Stomach (tissue), 9 donors: ENCODE data around the gene DYNC1I1. TPM values are rescaled to one million over a fixed set of nuclear protein-coding genes. Genes with fewer than 3 reads are reported as not detected.

Experiments
- DNase-seq, 2 donors: peaks; one replicate each; pipeline versions ENCODE4 v3.0.0 to v3.0.0-alpha.2; 2013 to 2019
- H3K27ac ChIP-seq, 5 donors: fragments of 200-600 bp in 4 of 5; sonication (generic) in 4 of 5; one replicate each; pipeline ENCODE4 v1.5.1; 2013 to 2019; ENCODE audit warnings: mild to moderate bottlenecking in 1 of 5, moderate library complexity in 1 of 5
- H3K27me3 ChIP-seq, 3 donors: fragments of 200-600 bp; sonication (generic); one replicate each; pipeline ENCODE4 v1.5.1; 2017 to 2019; ENCODE audit warnings: mixed run types in 1 of 3
- H3K36me3 ChIP-seq, 4 donors: fragments of 200-600 bp; sonication (generic); 1 replicate in 3 of 4; 2 replicates in 1 of 4; pipeline ENCODE4 v1.5.1; 2016 to 2019
- H3K4me1 ChIP-seq, 4 donors: fragments of 200-600 bp; sonication (generic); one replicate each; pipeline ENCODE4 v1.5.1; 2016 to 2019
- H3K4me3 ChIP-seq, 4 donors: fragments of 200-600 bp; sonication (generic) in 3 of 4; one replicate each; pipeline ENCODE4 v1.5.1; 2016 to 2019; ENCODE audit warnings: mild to moderate bottlenecking in 1 of 4
- H3K9me3 ChIP-seq, 4 donors: fragments of 200-600 bp; sonication (generic); one replicate each; pipeline ENCODE4 v1.5.1; 2016 to 2019
- CTCF ChIP-seq, 7 experiments: fragments of 450-650 bp in 4 of 7; fragments of 200-600 bp in 3 of 7; sonication (generic) in 3 of 7; IDR thresholded peaks; one replicate each; pipeline ENCODE4 v1.5.1; 2016 to 2019; ENCODE audit warnings: antibody characterized with exemption in 7 of 7, control low read depth in 2 of 7, mild to moderate bottlenecking in 1 of 7
- EP300 ChIP-seq: sonication (generic); formaldehyde crosslinking; IDR thresholded peaks from one replicate; pipeline ENCODE4 v1.6.1; 2017; ENCODE audit warnings: antibody characterized with exemption
- POLR2A ChIP-seq, 4 donors: fragments of 450-650 bp; IDR thresholded peaks; one replicate each; pipeline ENCODE4 v1.6.1; 2016; ENCODE audit warnings: antibody characterized with exemption in 4 of 4, control low read depth in 2 of 4, mild to moderate bottlenecking in 1 of 4, moderate library complexity in 1 of 4
- POLR2AphosphoS5 ChIP-seq, 3 donors: sonication (generic); formaldehyde crosslinking; IDR thresholded peaks; one replicate each; pipeline ENCODE4 v1.6.1; 2016; ENCODE audit warnings: antibody characterized with exemption in 3 of 3
- WGBS, 5 donors: extraction: QIAGEN DNeasy Blood & Tissue Kit in 3 of 5; methylation state at CpG; one replicate each; pipeline versions ENCODE4 v1.1.5 to v1.1.7; 2013 to 2018; 5-methylcytosine and 5-hydroxymethylcytosine counted together
- intact Hi-C: fragments of 100-400 bp; cut with DNase I; formaldehyde crosslinking; loops from one replicate; pipeline ENCODE4 v1.15.1; 2023; ENCODE audit warnings: low total_unique reads
- polyA plus RNA-seq, 3 donors: library from polyadenylated mRNA; stranded (reverse); fragments of 200-250 nt; gene quantifications; one replicate each; pipeline ENCODE4 v1.2.3, GENCODE V29; 2013
- total RNA-seq, 5 donors: library from RNA; depleted of rRNA; stranded (reverse); fragments of >200 nt; gene quantifications; one replicate each; pipeline versions ENCODE4 v1.1.0 to v1.2.3, GENCODE V29; 2014 to 2016
- donor health status: healthy with polysubstance abuse.
- donor health status: Bipolar disorder and iron deficiency.
- donor health status: healthy.

Gene DYNC1I1
- total and polyA plus RNA-seq, 8 donors = 0.93 to 69.4 (median 5.3) TPM

GRCh38 chr7:95907337-95907736, 135.0 kb downstream of the DYNC1I1 start:
- TF ChIP-seq POLR2A (IDR thresholded peaks at IDR 0.05) (no peak), CTCF (IDR thresholded peaks at IDR 0.05) (no peak), EP300 (no peak)
- Histone ChIP-seq H3K9me3 (no peaks in the 10 kb centered on the region), H3K4me3 (no peak overlapping the region), H3K27ac (no peak overlapping the region), H3K27me3 (peaks cover 0 to 4% (median 0%) of the 10 kb centered on the region in 3 donors), H3K36me3 (no peaks in the 10 kb centered on the region), H3K4me1 (no peaks in the 10 kb centered on the region)
- intact Hi-C loops = no loop called here
- 69 to 75% (median 70%) methylated on average over 5 of the region's 5 CpGs for whole genome bisulfite sequencing, 5 donors
- DNase-seq = no peak

DNA sequence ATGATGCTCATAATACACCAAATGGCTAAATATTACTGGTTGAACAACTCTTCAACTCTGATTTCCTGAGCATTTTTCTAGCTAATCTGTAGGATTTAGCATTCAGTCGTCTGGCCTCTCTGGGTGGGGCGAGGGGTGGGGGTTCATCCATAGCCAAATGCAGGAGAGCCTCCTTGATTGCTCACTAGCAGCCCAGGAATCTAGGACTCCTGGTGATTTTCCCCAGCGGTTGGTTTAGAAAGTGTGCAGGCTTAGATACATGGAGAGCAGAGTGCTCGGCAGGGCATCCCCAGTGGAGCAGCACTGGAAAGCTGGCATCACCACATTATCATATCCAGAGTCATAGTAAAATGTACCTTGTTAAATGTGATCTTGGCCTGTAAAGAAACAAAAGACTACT, 136.1 kb downstream of the DYNC1I1 start:
- no peaks in the 10 kb centered on the region for H3K4me1 ChIP-seq
- no peak overlapping the region for H3K4me3 ChIP-seq
- TF ChIP-seq CTCF (IDR thresholded peaks at IDR 0.05) (no peak), EP300 (no peak), POLR2A (IDR thresholded peaks at IDR 0.05) (no peak), POLR2AphosphoS5 (IDR thresholded peaks at IDR 0.05) (no peak)
- intact Hi-C loops = no loop called here
- no peak overlapping the region for H3K27ac ChIP-seq
- 48 to 55% (median 52%) methylated on average over 4 of the region's 4 CpGs for WGBS, 5 donors
- no peak for DNase-seq
- no peaks in the 10 kb centered on the region for H3K9me3 ChIP-seq
- H3K36me3 ChIP-seq = no peaks in the 10 kb centered on the region
- peaks cover 0 to 4% (median 0%) of the 10 kb centered on the region in 3 donors for H3K27me3 ChIP-seq

- Histone ChIP-seq H3K4me3 (no peak overlapping the region), H3K9me3 (no peaks in the 10 kb centered on the region), H3K27me3 (peaks cover 0 to 4% (median 0%) of the 10 kb centered on the region in 3 donors), H3K36me3 (no peaks in the 10 kb centered on the region), H3K4me1 (no peaks in the 10 kb centered on the region), H3K27ac (no peak overlapping the region)
- DNase-seq = no peak
- TF ChIP-seq POLR2A (IDR thresholded peaks at IDR 0.05) = no peak
- no peak for TF ChIP-seq EP300
- no peak for TF ChIP-seq POLR2AphosphoS5 (IDR thresholded peaks at IDR 0.05)
- TF ChIP-seq CTCF (IDR thresholded peaks at IDR 0.05) = no peak
- intact Hi-C loops = loop anchor here (10.0 kb wide), 1 partner anchor 1114 kb away; the partner anchor contains the start of gene DLX5
These were observed 138.0 kb downstream of the DYNC1I1 start for GRCh38 chr7:95910341-95910740.

- no peak overlapping the region for H3K27ac ChIP-seq
- H3K36me3 ChIP-seq = no peaks in the 10 kb centered on the region
- TF ChIP-seq POLR2A (IDR thresholded peaks at IDR 0.05) (no peak), CTCF (IDR thresholded peaks at IDR 0.05) (no peak), POLR2AphosphoS5 (IDR thresholded peaks at IDR 0.05) (no peak), EP300 (no peak)
- H3K4me3 ChIP-seq = no peak overlapping the region
- no peaks in the 10 kb centered on the region for H3K9me3 ChIP-seq
- H3K27me3 ChIP-seq = no peaks in the 10 kb centered on the region
- intact Hi-C loops = loop anchor here (10.0 kb wide), 1 partner anchor 1109 kb away; the partner anchor contains the start of gene DLX5
- no peak for DNase-seq
- H3K4me1 ChIP-seq = peaks cover 0 to 12% (median 5%) of the 10 kb centered on the region in 4 donors
- WGBS, 5 donors = 71 to 79% (median 78%) methylated on average over 3 of the region's 3 CpGs
These were observed 143.4 kb downstream of the DYNC1I1 start for GRCh38 chr7:95915731-95916130.
